GM12878 (cell line): Measurements from ENCODE around the gene FDXR. TPM values are rescaled to one million over a fixed set of nuclear protein-coding genes. Genes with fewer than 3 reads are reported as not detected.

Experiments
- ATAC-seq: fragments of 200-7000 bp; cut with Tn5 transposase; 3 replicates; pipeline ENCODE4 v1.9.1; 2020; ENCODE audit warnings: mild to moderate bottlenecking, moderate library complexity
- BruUV-seq: library from RNA; stranded (reverse); fragments of 400-500 nt; replicated peaks from 2 replicates; lab custom pipeline; 2021; lab: Mats Ljungman, UMichigan
- CTCF ChIA-PET: fragments of 300-600 bp; sonication (Branson Sonifier 250); formaldehyde crosslinking; extraction: SDS; loops from one replicate; lab custom pipeline; 2021; ENCODE audit warnings: inconsistent platforms; lab: Yijun Ruan, JAX
- POLR2A ChIA-PET: fragments of 350-600 bp; formaldehyde crosslinking; extraction: SDS; loops from one replicate; lab custom pipeline; 2021; ENCODE audit warnings: inconsistent platforms; lab: Charles Lee
- RAD21 ChIA-PET: fragments of 300-600 bp; sonication (Branson Sonifier 250); formaldehyde crosslinking; loops from one replicate; lab custom pipeline; 2023; ENCODE audit warnings: antibody characterized with exemption; ENCODE audit not compliant: unreplicated experiment; lab: Charles Lee
- SMC1A ChIA-PET: fragments of 300-600 bp; sonication (Branson Sonifier 250); formaldehyde crosslinking; loops from one replicate; lab custom pipeline; 2023; ENCODE audit not compliant: unreplicated experiment, uncharacterized antibody; lab: Charles Lee
- DNase-seq: peaks from one replicate; pipeline ENCODE4 v3.0.0-alpha.2; 2011; ENCODE audit warnings: low read depth, low spot score
- FAIRE-seq: peaks from 3 replicates; lab custom pipeline; 2011; peaks lifted over from hg19 to GRCh38; lab: Jason Lieb, UNC
- H2AFZ ChIP-seq: 2 replicates; pipeline ENCODE4 v1.6.0; 2011; ENCODE audit warnings: low read depth, low read length, control low read depth; ENCODE audit not compliant: control insufficient read depth
- H3K27ac ChIP-seq: 2 replicates; pipeline ENCODE4 v1.5.1; 2011; ENCODE audit warnings: control low read depth; ENCODE audit not compliant: control insufficient read depth, insufficient read depth
- H3K27me3 ChIP-seq, 2 experiments: replicated peaks in 1 of 2; 2 replicates each; pipeline versions ENCODE4 v1.6.0 to v1.6.1; 2011; ENCODE audit warnings: low read length in 1 of 2; ENCODE audit not compliant: control insufficient read depth in 2 of 2, insufficient read depth in 2 of 2
- H3K36me3 ChIP-seq, 2 experiments: 2 replicates each; pipeline ENCODE4 v1.5.1; 2011; ENCODE audit warnings: low read length in 1 of 2; ENCODE audit not compliant: control insufficient read depth in 2 of 2, insufficient read depth in 2 of 2
- H3K4me1 ChIP-seq: 2 replicates; pipeline ENCODE4 v1.6.1; 2011; ENCODE audit warnings: mild to moderate bottlenecking, low read length, moderate library complexity, mixed read lengths; ENCODE audit not compliant: control insufficient read depth, insufficient read depth
- H3K4me2 ChIP-seq: 2 replicates; pipeline ENCODE4 v1.6.0; 2011; ENCODE audit warnings: control low read depth; ENCODE audit not compliant: control insufficient read depth, insufficient read depth
- H3K4me3 ChIP-seq: fragments of 200-600 bp; sonication (generic); 2 replicates; pipeline ENCODE4 v1.5.1; 2016
- H3K79me2 ChIP-seq: 2 replicates; pipeline ENCODE4 v1.6.0; 2011; ENCODE audit warnings: low read length; ENCODE audit not compliant: control insufficient read depth, insufficient read depth
- H3K9ac ChIP-seq: 2 replicates; pipeline ENCODE4 v1.8.0; 2011; ENCODE audit warnings: low read length, control low read depth, mixed read lengths; ENCODE audit not compliant: control insufficient read depth, insufficient read depth
- H3K9me3 ChIP-seq: replicated peaks from 3 replicates; pipeline ENCODE4 v1.5.1; 2011; ENCODE audit warnings: mild to moderate bottlenecking, low read length; ENCODE audit not compliant: control insufficient read depth, insufficient read depth
- H4K20me1 ChIP-seq: 2 replicates; pipeline ENCODE4 v1.6.0; 2011; ENCODE audit not compliant: control insufficient read depth, insufficient read depth
- CREB1 ChIP-seq: IDR thresholded peaks from 2 replicates; pipeline ENCODE4 v1.6.1; 2012; ENCODE audit warnings: low read depth, mild to moderate bottlenecking, inconsistent platforms
- E4F1 ChIP-seq: fragments of 450-650 bp; IDR thresholded peaks from 2 replicates; pipeline ENCODE4 v1.6.1; 2018; ENCODE audit warnings: borderline replicate concordance, mild to moderate bottlenecking; ENCODE audit not compliant: partially characterized antibody
- HCFC1 ChIP-seq: fragments of 150-350 bp; IDR thresholded peaks from 2 replicates; pipeline ENCODE4 v1.6.1; 2014; ENCODE audit warnings: low read length
- KAT2A ChIP-seq: conservative IDR thresholded peaks from 2 replicates; pipeline ENCODE4 v1.6.1; 2011; ENCODE audit warnings: low read depth, low read length; ENCODE audit not compliant: control insufficient read depth
- MXI1 ChIP-seq: fragments of 150-350 bp; IDR thresholded peaks from 2 replicates; pipeline ENCODE4 v1.6.1; 2011; ENCODE audit warnings: low read depth, mild to moderate bottlenecking, inconsistent platforms, low read length, improper control_type of control experiment
- RAD51 ChIP-seq: fragments of 450-650 bp; IDR thresholded peaks from 2 replicates; pipeline ENCODE4 v1.6.1; 2016; ENCODE audit warnings: moderate library complexity, mild to moderate bottlenecking, inconsistent platforms
- WRNIP1 ChIP-seq: IDR thresholded peaks from 2 replicates; pipeline ENCODE4 v1.6.1; 2011; ENCODE audit warnings: low read depth, low read length, improper control_type of control experiment, borderline replicate concordance
- ZBED1 ChIP-seq: IDR thresholded peaks from 2 replicates; pipeline ENCODE4 v1.6.1; 2016; ENCODE audit warnings: borderline replicate concordance
- ZBTB4 ChIP-seq: fragments of 450-650 bp; formaldehyde crosslinking; IDR thresholded peaks from 2 replicates; pipeline ENCODE4 v1.4.0; 2022; ENCODE audit warnings: mild to moderate bottlenecking, moderate library complexity
- ZNF207 ChIP-seq: fragments of 450-650 bp; IDR thresholded peaks from 2 replicates; pipeline ENCODE4 v1.6.1; 2014; ENCODE audit warnings: antibody characterized with exemption, mild to moderate bottlenecking, borderline replicate concordance
- WGBS: methylation state at CpG from one replicate; pipeline ENCODE4 v1.1.6; 2016; ENCODE audit warnings: low lambda C conversion rate; ENCODE audit not compliant: insufficient replicate concordance, insufficient coverage; ENCODE audit errors: missing lambda C conversion rate; 5-methylcytosine and 5-hydroxymethylcytosine counted together
- in situ Hi-C: fragments of 300-500 bp; cut with MboI; formaldehyde crosslinking; loops from 9 replicates; pipeline ENCODE4 v1.14.3; 2018; ENCODE audit warnings: mixed read lengths
- intact Hi-C: fragments of 100-400 bp; cut with micrococcal nuclease; formaldehyde crosslinking; loops from one replicate; pipeline ENCODE4 v1.14.2; 2022; ENCODE audit not compliant: unreplicated experiment
- polyA plus RNA-seq, 11 experiments: library from polyadenylated mRNA; depleted of rRNA in 4 of 11; unstranded in 6 of 11; stranded (reverse) in 5 of 11; fragments of >200 nt; fragmentation: Nextera tagmentation in 4 of 11; fragmentation: Illumina TruSeq in 1 of 11; extraction: Ambion mirVana in 4 of 11; extraction: Trizol in 1 of 11; gene quantifications; 1 replicate in 1 of 11; 2 replicates in 10 of 11; pipeline versions ENCODE4 v1.2.1 to v1.2.3, GENCODE V29; 2011 to 2016; ENCODE audit warnings: inconsistent platforms in 2 of 11, missing spikeins in 2 of 11, low read depth in 1 of 11
- total RNA-seq, 4 experiments: library from RNA; depleted of rRNA in 3 of 4; stranded (reverse); fragments of >200 nt in 3 of 4; fragmentation: Illumina TruSeq in 1 of 4; extraction: Trizol in 1 of 4; gene quantifications; 2 replicates each; pipeline versions ENCODE4 v1.2.1 to v1.2.3, GENCODE V29; 2013 to 2021

FDXR gene
- total and polyA plus RNA-seq, 10 of the 15 experiments (the other 5 are each of a cell fraction or from before 2014, with no cell fraction given), result 0.85 to 162 (median 48.2) TPM

- no peak for ATAC-seq
Measured at GRCh38 chr17:74890554-74890953, 17.8 kb upstream of the FDXR start.

More at GRCh38 chr17:74890554-74890953, 17.8 kb upstream of the FDXR start:
- H3K4me2 ChIP-seq, result no peak overlapping the region
- no peak overlapping the region for H3K4me3 ChIP-seq
- H3K79me2 ChIP-seq, result no peaks in the 10 kb centered on the region
- no peaks in the 10 kb centered on the region for H3K9me3 ChIP-seq
- H3K9ac ChIP-seq, result no peak overlapping the region
- 55% methylated on average over 7 of the region's 7 CpGs for WGBS
- H3K27me3 ChIP-seq, result peaks cover 2 to 4% of the 10 kb centered on the region in 2 experiments
- H2AFZ ChIP-seq, result no peak overlapping the region
- no peaks in the 10 kb centered on the region for H3K36me3 ChIP-seq
- intact Hi-C loops, result no loop called here
- ChIA-PET RAD21 (interaction anchor here (1.3 kb wide), 1 partner anchor 67 kb away, joined by 3 read pairs; no protein-coding TSS in a partner anchor), SMC1A (no interaction called here), POLR2A (no interaction called here), CTCF (no interaction called here)
- H4K20me1 ChIP-seq, result no peaks in the 10 kb centered on the region
- no peak for FAIRE-seq
- in situ Hi-C loops, result no loop called here
- TF ChIP-seq RAD51, result no peak
- TF ChIP-seq CREB1, result no peak
- no peak for TF ChIP-seq MXI1
- TF ChIP-seq ZNF207, result no peak
- TF ChIP-seq ZBED1, result no peak
- no peak for TF ChIP-seq KAT2A
- TF ChIP-seq ZBTB4 (CRISPR knock-in tag), result no peak
- TF ChIP-seq E4F1, result no peak
- TF ChIP-seq HCFC1, result no peak
- TF ChIP-seq WRNIP1, result no peak
- no TSS peak for BruUV-seq
- no peaks in the 10 kb centered on the region for H3K4me1 ChIP-seq
- no peak for DNase-seq
- no peak overlapping the region for H3K27ac ChIP-seq
